ENCODE data around the gene MYOT. TPM values are rescaled to one million over a fixed set of nuclear protein-coding genes. Genes with fewer than 3 reads are reported as not detected.

Gene MYOT
- total and polyA plus RNA-seq, 2 donors (not counting 3 experiments of a cell fraction or from before 2014, with no cell fraction given): not detected

- no peak overlapping the region for H3K9ac ChIP-seq (replicated peaks; ENCODE audit: extremely low read depth, insufficient read depth, low read length)
- H3K27ac ChIP-seq (ENCODE audit: insufficient read depth, low read depth, low read length): no peak overlapping the region
- no peak for DNase-seq (ENCODE audit: low read depth, low spot score)
- POLR2A ChIA-PET: no interaction called here
- no peak overlapping the region for H2AFZ ChIP-seq (ENCODE audit: low read depth, low read length)
- no TSS peak for BruUV-seq (replicated peaks)
- dilution Hi-C loops (cut with MboI; ENCODE audit: extremely low pct_ligation_motif_present, low sequenced_read_pairs) (no loop called here), intact Hi-C loops (cut with micrococcal nuclease) (no loop called here)
- H4K20me1 ChIP-seq (replicated peaks; ENCODE audit: control insufficient read depth, extremely low read depth, insufficient read depth, low read length): no peaks in the 10 kb centered on the region
- TF ChIP-seq FOS (IDR thresholded peaks at IDR 0.05; ENCODE audit: borderline replicate concordance, insufficient read depth, low read length) (no peak), CTCF (IDR thresholded peaks at IDR 0.05; ENCODE audit: extremely low read depth in 1 of 2, insufficient read depth in 1 of 2, low read depth in 1 of 2, low read length in 2 of 2) (no peak), MAX (IDR thresholded peaks at IDR 0.05; ENCODE audit: insufficient read depth, insufficient read length) (no peak), MYC (IDR thresholded peaks at IDR 0.05; ENCODE audit: low read depth, low read length) (no peak), POLR2A (IDR thresholded peaks at IDR 0.05; ENCODE audit: low read depth, low read length) (no peak), POLR2AphosphoS5 (IDR thresholded peaks at IDR 0.05; ENCODE audit: insufficient read depth, low read depth, low read length) (no peak), GATA2 (IDR thresholded peaks at IDR 0.05; ENCODE audit: insufficient read depth, insufficient read length, low read depth, low read length) (no peak), EZH2 (IDR thresholded peaks at IDR 0.05; ENCODE audit: borderline replicate concordance, low read depth, low read length, severe bottlenecking) (no peak), JUN (IDR thresholded peaks at IDR 0.05; ENCODE audit: borderline replicate concordance, insufficient read depth, insufficient read length, low read depth) (no peak)
- H3K9me3 ChIP-seq (replicated peaks; ENCODE audit: control insufficient read depth, insufficient read depth, low read length): no peaks in the 10 kb centered on the region
- no peak for FAIRE-seq
- no peaks in the 10 kb centered on the region for H3K4me1 ChIP-seq (ENCODE audit: control insufficient read depth, extremely low read depth, insufficient read depth, low read length)
- H3K4me3 ChIP-seq (replicated peaks in 1 of 3; ENCODE audit: insufficient read depth in 1 of 3, low read depth in 1 of 3, low read length in 3 of 3): no peak overlapping the region
- H3K79me2 ChIP-seq (ENCODE audit: control insufficient read depth, insufficient read depth, low read length): no peaks in the 10 kb centered on the region
- H3K27me3 ChIP-seq (ENCODE audit: control insufficient read depth in 2 of 2, insufficient read depth in 2 of 2, low read length in 2 of 2): peaks cover 6 to 11% of the 10 kb centered on the region in 2 experiments
- no peak overlapping the region for H3K4me2 ChIP-seq (ENCODE audit: insufficient read depth, low read length)
- no peaks in the 10 kb centered on the region for H3K36me3 ChIP-seq (ENCODE audit: control insufficient read depth in 2 of 2, extremely low read depth in 1 of 2, insufficient read depth in 2 of 2, low read length in 2 of 2)
- no peaks in the 10 kb centered on the region for H3K9me1 ChIP-seq (replicated peaks; ENCODE audit: control insufficient read depth, extremely low read depth, insufficient read depth, low read length)
- CTCF ChIA-PET: interaction anchor here (0.7 to 2.7 kb wide), 4 partner anchors 10 to 196 kb away, joined by 3 to 11 read pairs (median 6); no protein-coding TSS in a partner anchor
Observed at GRCh38 chr5:137825165-137825564, 42.5 kb upstream of the MYOT start.

Measured in endothelial cell of umbilical vein (primary cell).